Endothelial cell of umbilical vein (primary cell): Measurements from ENCODE around the gene CCDC102B. TPM values are rescaled to one million over a fixed set of nuclear protein-coding genes. Genes with fewer than 3 reads are reported as not detected.

Experiments used
- BruUV-seq: library from RNA; stranded (reverse); fragments of 400-500 nt; replicated peaks from 2 replicates; lab custom pipeline; 2021; lab: Mats Ljungman, UMichigan
- CTCF ChIA-PET: fragments of 300-600, 350-600 bp; sonication (Branson Sonifier 250); formaldehyde crosslinking; loops from one replicate; lab custom pipeline; 2021; ENCODE audit warnings: antibody characterized with exemption, inconsistent platforms; lab: Charles Lee
- POLR2A ChIA-PET: fragments of 300-600, 350-600 bp; sonication (Branson Sonifier 250); formaldehyde crosslinking; loops from one replicate; lab custom pipeline; 2021; ENCODE audit warnings: antibody characterized with exemption, inconsistent platforms; lab: Charles Lee
- DNase-seq: peaks from one replicate; pipeline ENCODE4 v3.0.0-alpha.2; 2011; ENCODE audit warnings: low read depth, low spot score
- FAIRE-seq: peaks from 2 replicates; lab custom pipeline; 2011; peaks lifted over from hg19 to GRCh38; lab: Jason Lieb, UNC
- H2AFZ ChIP-seq: 2 replicates; pipeline ENCODE4 v1.6.0; 2012; ENCODE audit warnings: low read depth, low read length, control low read depth, inconsistent platforms
- H3K27ac ChIP-seq: 2 replicates; pipeline ENCODE4 v1.5.1; 2011; ENCODE audit warnings: low read depth, mild to moderate bottlenecking, control low read depth, low read length, moderate library complexity; ENCODE audit not compliant: insufficient read depth
- H3K27me3 ChIP-seq, 2 experiments: 2 replicates each; pipeline versions ENCODE4 v1.6.0 to v1.6.1; 2011; ENCODE audit warnings: low read length in 2 of 2, mixed read lengths in 1 of 2; ENCODE audit not compliant: control insufficient read depth in 2 of 2, insufficient read depth in 2 of 2
- H3K36me3 ChIP-seq, 2 experiments: 2 replicates in 1 of 2; 3 replicates in 1 of 2; pipeline ENCODE4 v1.5.1; 2011; ENCODE audit warnings: low read length in 2 of 2, mild to moderate bottlenecking in 1 of 2, moderate library complexity in 1 of 2; ENCODE audit not compliant: control insufficient read depth in 2 of 2, insufficient read depth in 2 of 2; ENCODE audit errors: extremely low read depth in 1 of 2
- H3K4me1 ChIP-seq: 3 replicates; pipeline ENCODE4 v1.5.1; 2011; ENCODE audit warnings: mild to moderate bottlenecking, low read length; ENCODE audit not compliant: control insufficient read depth, insufficient read depth; ENCODE audit errors: extremely low read depth
- H3K4me2 ChIP-seq: 2 replicates; pipeline ENCODE4 v1.6.1; 2011; ENCODE audit warnings: low read length, control low read depth, mixed read lengths; ENCODE audit not compliant: insufficient read depth
- H3K4me3 ChIP-seq, 3 experiments: fragments of 200-600 bp in 1 of 3; sonication (generic), shearing (Covaris generic) in 1 of 3; replicated peaks in 1 of 3; 2 replicates each; pipeline ENCODE4 v1.5.1; 2011 to 2016; ENCODE audit warnings: control low read depth in 3 of 3, low read length in 3 of 3, mild to moderate bottlenecking in 2 of 3, inconsistent platforms in 1 of 3, low read depth in 1 of 3, moderate library complexity in 1 of 3; ENCODE audit not compliant: insufficient read depth in 1 of 3
- H3K79me2 ChIP-seq: 2 replicates; pipeline ENCODE4 v1.6.0; 2012; ENCODE audit warnings: low read length, inconsistent platforms; ENCODE audit not compliant: control insufficient read depth, insufficient read depth
- H3K9ac ChIP-seq: replicated peaks from 2 replicates; pipeline ENCODE3; 2011; ENCODE audit warnings: low read length, control low read depth; ENCODE audit not compliant: insufficient read depth; ENCODE audit errors: extremely low read depth
- H3K9me1 ChIP-seq: replicated peaks from 3 replicates; pipeline ENCODE4 v1.6.0; 2011; ENCODE audit warnings: mild to moderate bottlenecking, low read length; ENCODE audit not compliant: control insufficient read depth, insufficient read depth; ENCODE audit errors: extremely low read depth
- H3K9me3 ChIP-seq: replicated peaks from 2 replicates; pipeline ENCODE4 v1.5.1; 2012; ENCODE audit warnings: low read length, inconsistent platforms; ENCODE audit not compliant: control insufficient read depth, insufficient read depth
- H4K20me1 ChIP-seq: replicated peaks from 2 replicates; pipeline ENCODE3; 2011; ENCODE audit warnings: mild to moderate bottlenecking, low read length; ENCODE audit not compliant: control insufficient read depth, insufficient read depth; ENCODE audit errors: extremely low read depth
- EZH2 ChIP-seq: IDR thresholded peaks from 2 replicates; pipeline ENCODE4 v1.6.1; 2012; ENCODE audit warnings: borderline replicate concordance, low read depth, mild to moderate bottlenecking, moderate library complexity, low read length, inconsistent platforms; ENCODE audit not compliant: severe bottlenecking
- FOS ChIP-seq: IDR thresholded peaks from 2 replicates; pipeline ENCODE4 v1.6.1; 2011; ENCODE audit warnings: mild to moderate bottlenecking, low read length, moderate library complexity, borderline replicate concordance; ENCODE audit not compliant: insufficient read depth
- GATA2 ChIP-seq: IDR thresholded peaks from 2 replicates; pipeline ENCODE4 v1.7.0; 2011; ENCODE audit warnings: low read depth, mild to moderate bottlenecking, moderate library complexity, mixed read lengths, low read length; ENCODE audit not compliant: insufficient read length, insufficient read depth
- JUN ChIP-seq: IDR thresholded peaks from 2 replicates; pipeline ENCODE4 v1.6.1; 2011; ENCODE audit warnings: borderline replicate concordance, low read depth; ENCODE audit not compliant: insufficient read length, insufficient read depth
- MYC ChIP-seq: IDR thresholded peaks from one replicate; pipeline ENCODE4 v1.6.1; 2011; ENCODE audit warnings: mild to moderate bottlenecking, low read depth, low read length
- POLR2A ChIP-seq: IDR thresholded peaks from 2 replicates; pipeline ENCODE4 v1.6.1; 2012; ENCODE audit warnings: low read depth, mild to moderate bottlenecking, control low read depth, low read length
- POLR2AphosphoS5 ChIP-seq: IDR thresholded peaks from 2 replicates; pipeline ENCODE4 v1.6.1; 2012; ENCODE audit warnings: low read depth, mild to moderate bottlenecking, control low read depth, low read length, moderate library complexity; ENCODE audit not compliant: insufficient read depth
- dilution Hi-C: fragments of 300-500 bp; cut with MboI; formaldehyde crosslinking; loops from one replicate; pipeline ENCODE4 v1.15.0; 2019; ENCODE audit warnings: low sequenced_read_pairs; ENCODE audit not compliant: extremely low pct_ligation_motif_present
- intact Hi-C: fragments of 100-400 bp; cut with micrococcal nuclease; formaldehyde crosslinking; loops from one replicate; pipeline ENCODE4 v1.10.0; 2022
- polyA plus RNA-seq, 4 experiments: library from polyadenylated mRNA; depleted of rRNA in 3 of 4; stranded (reverse) in 3 of 4; unstranded in 1 of 4; fragments of >200 nt; gene quantifications; 2 replicates each; pipeline versions ENCODE4 v1.2.1 to v1.2.3, GENCODE V29; 2011 to 2012; ENCODE audit warnings: missing spikeins in 1 of 4
- total RNA-seq: library from RNA; stranded (reverse); gene quantifications from 2 replicates; pipeline ENCODE4 v1.2.3, GENCODE V29; 2021
- TF ChIP-seq, protein P1 (sequence below), 2 donors: IDR thresholded peaks; 1 replicate in 1 of 2; 2 replicates in 1 of 2; pipeline ENCODE4 v1.5.1; 2011; ENCODE audit warnings: low read length in 2 of 2, mild to moderate bottlenecking in 2 of 2, moderate library complexity in 2 of 2, control low read depth in 1 of 2, inconsistent platforms in 1 of 2, low read depth in 1 of 2; ENCODE audit not compliant: insufficient read depth in 1 of 2; ENCODE audit errors: extremely low read depth in 1 of 2
- TF ChIP-seq, protein P2 (sequence below): IDR thresholded peaks from 2 replicates; pipeline ENCODE4 v1.6.1; 2011; ENCODE audit not compliant: insufficient read depth, insufficient read length

Gene CCDC102B
- total and polyA plus RNA-seq, 2 donors (not counting 3 experiments of a cell fraction or from before 2014, with no cell fraction given) = 0.21 to 0.62 TPM

GRCh38 chr18:68940039-68940438, 142.2 kb downstream of the CCDC102B start:
- intact Hi-C loops = no loop called here
- H3K9ac ChIP-seq = no peak overlapping the region
- FAIRE-seq (no peak), DNase-seq (no peak)
- H2AFZ ChIP-seq = no peak overlapping the region
- TF ChIP-seq FOS (no peak), POLR2AphosphoS5 (no peak), EZH2 (no peak), MYC (no peak), JUN (no peak), GATA2 (no peak), POLR2A (no peak)
- TF ChIP-seq, protein P1, sequence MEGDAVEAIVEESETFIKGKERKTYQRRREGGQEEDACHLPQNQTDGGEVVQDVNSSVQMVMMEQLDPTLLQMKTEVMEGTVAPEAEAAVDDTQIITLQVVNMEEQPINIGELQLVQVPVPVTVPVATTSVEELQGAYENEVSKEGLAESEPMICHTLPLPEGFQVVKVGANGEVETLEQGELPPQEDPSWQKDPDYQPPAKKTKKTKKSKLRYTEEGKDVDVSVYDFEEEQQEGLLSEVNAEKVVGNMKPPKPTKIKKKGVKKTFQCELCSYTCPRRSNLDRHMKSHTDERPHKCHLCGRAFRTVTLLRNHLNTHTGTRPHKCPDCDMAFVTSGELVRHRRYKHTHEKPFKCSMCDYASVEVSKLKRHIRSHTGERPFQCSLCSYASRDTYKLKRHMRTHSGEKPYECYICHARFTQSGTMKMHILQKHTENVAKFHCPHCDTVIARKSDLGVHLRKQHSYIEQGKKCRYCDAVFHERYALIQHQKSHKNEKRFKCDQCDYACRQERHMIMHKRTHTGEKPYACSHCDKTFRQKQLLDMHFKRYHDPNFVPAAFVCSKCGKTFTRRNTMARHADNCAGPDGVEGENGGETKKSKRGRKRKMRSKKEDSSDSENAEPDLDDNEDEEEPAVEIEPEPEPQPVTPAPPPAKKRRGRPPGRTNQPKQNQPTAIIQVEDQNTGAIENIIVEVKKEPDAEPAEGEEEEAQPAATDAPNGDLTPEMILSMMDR (IDR thresholded peaks at IDR 0.05; ENCODE audit: extremely low read depth in 1 of 2, insufficient read depth in 1 of 2, low read depth in 1 of 2, low read length in 2 of 2) = no peak
- TF ChIP-seq, protein P2, sequence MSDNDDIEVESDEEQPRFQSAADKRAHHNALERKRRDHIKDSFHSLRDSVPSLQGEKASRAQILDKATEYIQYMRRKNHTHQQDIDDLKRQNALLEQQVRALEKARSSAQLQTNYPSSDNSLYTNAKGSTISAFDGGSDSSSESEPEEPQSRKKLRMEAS = no peak
- no peak overlapping the region for H3K27ac ChIP-seq
- H3K36me3 ChIP-seq = no peaks in the 10 kb centered on the region
- no peaks in the 10 kb centered on the region for H3K9me1 ChIP-seq
- no peak overlapping the region for H3K4me3 ChIP-seq
- ChIA-PET CTCF (interaction anchor here (1.9 kb wide), 1 partner anchor 11 kb away, joined by 4 read pairs; no protein-coding TSS in a partner anchor), POLR2A (no interaction called here)
- no TSS peak for BruUV-seq
- dilution Hi-C loops = no loop called here
- H3K27me3 ChIP-seq = no peaks in the 10 kb centered on the region
- no peaks in the 10 kb centered on the region for H3K9me3 ChIP-seq
- H4K20me1 ChIP-seq = no peaks in the 10 kb centered on the region
- H3K4me1 ChIP-seq = no peaks in the 10 kb centered on the region
- no peak overlapping the region for H3K4me2 ChIP-seq
- no peaks in the 10 kb centered on the region for H3K79me2 ChIP-seq
